H9 (cell line): Measurements from ENCODE around the gene PCSK2. TPM values are rescaled to one million over a fixed set of nuclear protein-coding genes. Genes with fewer than 3 reads are reported as not detected.

Experiments
- DNase-seq: peaks from one replicate; pipeline ENCODE4 v3.0.0-alpha.2; 2017
- H2AFZ ChIP-seq: one replicate; pipeline ENCODE4 v1.6.1; 2013; ENCODE audit warnings: mild to moderate bottlenecking, low read length, control low read depth, moderate library complexity
- H2AK5ac ChIP-seq: 2 replicates; pipeline ENCODE4 v1.6.1; 2013; ENCODE audit warnings: low read length, control low read depth, mixed read lengths; ENCODE audit not compliant: insufficient read length
- H2BK120ac ChIP-seq: one replicate; pipeline ENCODE4 v1.6.1; 2013; ENCODE audit warnings: low read depth, mild to moderate bottlenecking, low read length, control low read depth, inconsistent platforms; ENCODE audit not compliant: poor library complexity, severe bottlenecking
- H2BK12ac ChIP-seq: 2 replicates; pipeline ENCODE4 v1.6.1; 2013; ENCODE audit warnings: low read length, control low read depth, mixed read lengths, low read depth; ENCODE audit not compliant: insufficient read length
- H2BK15ac ChIP-seq: 2 replicates; pipeline ENCODE4 v1.6.1; 2013; ENCODE audit warnings: low read depth, low read length, control low read depth
- H2BK20ac ChIP-seq: one replicate; pipeline ENCODE4 v1.6.1; 2013; ENCODE audit warnings: low read depth, mild to moderate bottlenecking, low read length, control low read depth, inconsistent platforms; ENCODE audit not compliant: poor library complexity, severe bottlenecking
- H2BK5ac ChIP-seq: 2 replicates; pipeline ENCODE4 v1.6.1; 2013; ENCODE audit warnings: low read length, control low read depth, mixed read lengths; ENCODE audit not compliant: insufficient read length
- H3K14ac ChIP-seq: 2 replicates; pipeline ENCODE4 v1.6.1; 2013; ENCODE audit warnings: low read length, control low read depth; ENCODE audit not compliant: insufficient read depth
- H3K18ac ChIP-seq: 2 replicates; pipeline ENCODE4 v1.6.1; 2013; ENCODE audit warnings: low read depth, mild to moderate bottlenecking, mixed read lengths, low read length, control low read depth; ENCODE audit not compliant: insufficient read length
- H3K23ac ChIP-seq: 2 replicates; pipeline ENCODE4 v1.6.1; 2013; ENCODE audit warnings: low read length, control low read depth, mixed read lengths, low read depth; ENCODE audit not compliant: insufficient read length
- H3K23me2 ChIP-seq: 2 replicates; pipeline ENCODE4 v1.6.1; 2013; ENCODE audit warnings: low read depth, mild to moderate bottlenecking, mixed read lengths, low read length, control low read depth; ENCODE audit not compliant: insufficient read length, poor library complexity, severe bottlenecking
- H3K27ac ChIP-seq: 2 replicates; pipeline ENCODE4 v1.5.1; 2013; ENCODE audit warnings: low read length, control low read depth, mixed read lengths, low read depth; ENCODE audit not compliant: insufficient read length
- H3K27me3 ChIP-seq: 2 replicates; pipeline ENCODE4 v1.6.1; 2013; ENCODE audit warnings: low read length, control low read depth, inconsistent platforms; ENCODE audit not compliant: insufficient read depth
- H3K4ac ChIP-seq: 2 replicates; pipeline ENCODE4 v1.6.1; 2013; ENCODE audit warnings: low read depth, mild to moderate bottlenecking, control low read depth, inconsistent platforms, low read length, moderate library complexity
- H3K4me1 ChIP-seq: 2 replicates; pipeline ENCODE4 v1.6.1; 2013; ENCODE audit warnings: low read length, control low read depth, inconsistent platforms; ENCODE audit not compliant: insufficient read depth
- H3K4me2 ChIP-seq: 2 replicates; pipeline ENCODE4 v1.6.1; 2013; ENCODE audit warnings: low read length, control low read depth, mixed read lengths; ENCODE audit not compliant: insufficient read length, insufficient read depth
- H3K56ac ChIP-seq: 2 replicates; pipeline ENCODE4 v1.6.1; 2013; ENCODE audit warnings: low read depth, mild to moderate bottlenecking, mixed read lengths, low read length, control low read depth; ENCODE audit not compliant: insufficient read length
- H3K79me1 ChIP-seq: 2 replicates; pipeline ENCODE4 v1.6.1; 2013; ENCODE audit warnings: low read depth, mild to moderate bottlenecking, moderate library complexity, low read length, control low read depth, inconsistent platforms; ENCODE audit not compliant: insufficient read depth, poor library complexity, severe bottlenecking
- H3K79me2 ChIP-seq: 2 replicates; pipeline ENCODE4 v1.6.1; 2013; ENCODE audit warnings: low read length, control low read depth, inconsistent platforms; ENCODE audit not compliant: insufficient read depth
- H3K9ac ChIP-seq: 2 replicates; pipeline ENCODE4 v1.6.1; 2013; ENCODE audit warnings: low read length, control low read depth, mixed read lengths; ENCODE audit not compliant: insufficient read length; ENCODE audit errors: extremely low read depth
- H3K9me3 ChIP-seq: one replicate; pipeline ENCODE4 v1.6.1; 2013; ENCODE audit warnings: low read depth, low read length, inconsistent platforms; ENCODE audit not compliant: control insufficient read depth
- H3T11ph ChIP-seq: one replicate; pipeline ENCODE4 v1.6.1; 2013; ENCODE audit warnings: mild to moderate bottlenecking, low read length, control low read depth, inconsistent platforms
- H4K20me1 ChIP-seq: one replicate; pipeline ENCODE4 v1.6.1; 2013; ENCODE audit not compliant: control insufficient read depth, insufficient read length, insufficient read depth
- H4K5ac ChIP-seq: 2 replicates; pipeline ENCODE4 v1.6.1; 2013; ENCODE audit warnings: low read depth, mild to moderate bottlenecking, mixed read lengths, low read length, control low read depth; ENCODE audit not compliant: insufficient read length
- H4K8ac ChIP-seq: replicated peaks from 2 replicates; pipeline ENCODE4 v1.6.1; 2013; ENCODE audit warnings: low read length, control low read depth, mixed read lengths, low read depth; ENCODE audit not compliant: insufficient read length
- H4K91ac ChIP-seq: 2 replicates; pipeline ENCODE4 v1.6.1; 2013; ENCODE audit warnings: low read depth, mild to moderate bottlenecking, moderate library complexity, mixed read lengths, low read length, control low read depth; ENCODE audit not compliant: insufficient read length
- H3K27ac Mint-ChIP-seq, 3 experiments: 2 replicates in 2 of 3; 3 replicates in 1 of 3; pipeline ENCODE4 v1.8.0; 2020 to 2021; ENCODE audit warnings: mixed read lengths in 3 of 3, mild to moderate bottlenecking in 1 of 3, moderate library complexity in 1 of 3
- H3K27me3 Mint-ChIP-seq: 2 replicates; pipeline ENCODE4 v1.8.0; 2021; ENCODE audit warnings: low read depth, mild to moderate bottlenecking, moderate library complexity, mixed read lengths
- H3K36me3 Mint-ChIP-seq, 3 experiments: 2 replicates in 2 of 3; 3 replicates in 1 of 3; pipeline ENCODE4 v1.8.0; 2020 to 2021; ENCODE audit warnings: low read depth in 3 of 3, mixed read lengths in 3 of 3; ENCODE audit not compliant: insufficient read depth in 1 of 3
- H3K4me1 Mint-ChIP-seq, 2 experiments: 2 replicates each; pipeline ENCODE4 v1.8.0; 2020; ENCODE audit warnings: mixed read lengths in 2 of 2
- H3K4me3 Mint-ChIP-seq, 2 experiments: 2 replicates in 1 of 2; 3 replicates in 1 of 2; pipeline ENCODE4 v1.8.0; 2020 to 2021; ENCODE audit warnings: mild to moderate bottlenecking in 2 of 2, mixed read lengths in 2 of 2, moderate library complexity in 1 of 2
- H3K9me3 Mint-ChIP-seq, 2 experiments: 2 replicates in 1 of 2; 3 replicates in 1 of 2; pipeline ENCODE4 v1.8.0; 2020; ENCODE audit warnings: mild to moderate bottlenecking in 2 of 2, mixed read lengths in 2 of 2, moderate library complexity in 1 of 2
- CTCF ChIP-seq: fragments of 200-600 bp; sonication (generic); conservative IDR thresholded peaks from 3 replicates; pipeline ENCODE4 v1.8.0; 2021; ENCODE audit warnings: antibody characterized with exemption, mild to moderate bottlenecking
- WGBS: extraction: QIAGEN DNeasy Blood & Tissue Kit; methylation state at CpG from one replicate; pipeline ENCODE4 v1.1.7; 2013; ENCODE audit warnings: missing lambda C conversion rate, low lambda C conversion rate, mixed read lengths; ENCODE audit not compliant: insufficient read length; ENCODE audit errors: extremely low coverage; 5-methylcytosine and 5-hydroxymethylcytosine counted together
- total RNA-seq: library from RNA; stranded (reverse); gene quantifications from 2 replicates; pipeline ENCODE4 v1.2.1, GENCODE V29; 2021

The PCSK2 gene
- total RNA-seq, 1 experiment from 2014 or later = 2.8 TPM

- no peak overlapping the region for H3K4me3 Mint-ChIP-seq
- no peak overlapping the region for H2BK20ac ChIP-seq
Measured at GRCh38 chr20:17304774-17305173, 77.9 kb downstream of the PCSK2 start.

More at GRCh38 chr20:17304774-17305173, 77.9 kb downstream of the PCSK2 start:
- no peak overlapping the region for H3K27ac ChIP-seq
- H2BK12ac ChIP-seq = no peak overlapping the region
- H2BK120ac ChIP-seq = no peak overlapping the region
- no peak overlapping the region for H3K56ac ChIP-seq
- H2AFZ ChIP-seq = no peak overlapping the region
- H3K4me1 ChIP-seq = peaks cover 2% of the 10 kb centered on the region; the same call in 1 of the 2 replicates
- no peak overlapping the region for H2BK5ac ChIP-seq
- WGBS = no CpG with 5 or more reads among the region's 3 CpGs
- H3K9ac ChIP-seq = no peak overlapping the region
- H3K4me2 ChIP-seq = no peak overlapping the region
- H3K36me3 Mint-ChIP-seq = peaks cover 0 to 7% (median 0%) of the 10 kb centered on the region in 3 experiments; a peak in 2 of 7 replicates
- no peak overlapping the region for H4K5ac ChIP-seq
- no peaks in the 10 kb centered on the region for H3K23me2 ChIP-seq
- H3K27me3 Mint-ChIP-seq = peaks cover 2% of the 10 kb centered on the region; the same call in 1 of the 2 replicates
- no peak overlapping the region for H2BK15ac ChIP-seq
- no peaks in the 10 kb centered on the region for H4K20me1 ChIP-seq
- H4K91ac ChIP-seq = no peak overlapping the region
- no peak overlapping the region for H3K4ac ChIP-seq
- no peak overlapping the region for H3K14ac ChIP-seq
- TF ChIP-seq CTCF = no peak
- no peak overlapping the region for H3K18ac ChIP-seq
- H3K79me2 ChIP-seq = no peaks in the 10 kb centered on the region
- no peaks in the 10 kb centered on the region for H3K27me3 ChIP-seq
- no peak overlapping the region for H4K8ac ChIP-seq
- H3T11ph ChIP-seq = no peak overlapping the region
- no peaks in the 10 kb centered on the region for H3K9me3 ChIP-seq
- H3K9me3 Mint-ChIP-seq = peaks cover 1 to 7% of the 10 kb centered on the region in 2 experiments; a peak in 2 of 5 replicates
- H3K4me1 Mint-ChIP-seq = peaks cover 10 to 17% of the 10 kb centered on the region in 2 experiments
- peak overlapping the region in 1 of 3 experiments; percentile 42; a peak in 1 of 7 replicates for H3K27ac Mint-ChIP-seq
- DNase-seq = no peak
- H3K79me1 ChIP-seq = no peaks in the 10 kb centered on the region
- no peak overlapping the region for H3K23ac ChIP-seq
- H2AK5ac ChIP-seq = no peak overlapping the region
